GM12865 (cell line): Measurements from ENCODE around the gene STPG1.

Source experiments
- DNase-seq: peaks from one replicate; pipeline ENCODE4 v3.0.0; 2010; ENCODE audit warnings: low read depth
- H3K4me3 ChIP-seq: 2 replicates; pipeline ENCODE4 v1.5.1; 2011; ENCODE audit warnings: mild to moderate bottlenecking, low read depth, low read length, control low read depth
- TF ChIP-seq, protein P1 (sequence below): IDR thresholded peaks from 2 replicates; pipeline ENCODE4 v1.5.1; 2011; ENCODE audit warnings: low read length, control low read depth, low read depth, inconsistent platforms; ENCODE audit not compliant: insufficient read depth; ENCODE audit errors: missing control alignments

STPG1 gene

DNA sequence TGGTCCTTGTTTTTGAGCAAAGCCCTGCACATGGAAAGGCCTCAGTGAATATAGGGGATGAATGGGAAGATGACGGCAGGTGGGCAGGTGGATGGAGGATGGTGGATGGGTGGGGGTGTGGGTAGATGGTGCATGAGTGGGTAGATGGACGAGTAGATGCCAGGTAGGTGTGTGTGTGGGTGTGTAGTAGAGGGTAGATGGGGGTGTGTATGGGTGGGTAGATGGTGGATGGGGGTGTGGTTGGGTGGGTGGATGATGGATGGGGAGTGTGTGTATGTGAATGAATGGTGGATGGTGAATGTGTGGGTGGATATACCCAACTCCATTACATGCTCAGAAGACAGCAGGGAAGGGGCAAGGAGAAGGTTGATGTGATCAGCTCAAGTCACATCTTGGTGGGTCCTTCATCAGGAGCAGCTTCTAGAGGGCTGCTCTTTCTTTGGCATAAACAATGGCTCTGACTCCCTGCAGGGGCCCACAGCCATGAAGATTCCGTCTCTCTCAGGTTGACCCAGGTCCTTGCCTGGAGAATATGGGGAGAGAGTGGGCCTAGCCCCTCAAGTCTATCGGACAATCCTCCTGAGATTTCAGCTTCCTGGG, 60.2 kb downstream of the STPG1 start:
- DNase-seq = no peak
- TF ChIP-seq, protein P1, sequence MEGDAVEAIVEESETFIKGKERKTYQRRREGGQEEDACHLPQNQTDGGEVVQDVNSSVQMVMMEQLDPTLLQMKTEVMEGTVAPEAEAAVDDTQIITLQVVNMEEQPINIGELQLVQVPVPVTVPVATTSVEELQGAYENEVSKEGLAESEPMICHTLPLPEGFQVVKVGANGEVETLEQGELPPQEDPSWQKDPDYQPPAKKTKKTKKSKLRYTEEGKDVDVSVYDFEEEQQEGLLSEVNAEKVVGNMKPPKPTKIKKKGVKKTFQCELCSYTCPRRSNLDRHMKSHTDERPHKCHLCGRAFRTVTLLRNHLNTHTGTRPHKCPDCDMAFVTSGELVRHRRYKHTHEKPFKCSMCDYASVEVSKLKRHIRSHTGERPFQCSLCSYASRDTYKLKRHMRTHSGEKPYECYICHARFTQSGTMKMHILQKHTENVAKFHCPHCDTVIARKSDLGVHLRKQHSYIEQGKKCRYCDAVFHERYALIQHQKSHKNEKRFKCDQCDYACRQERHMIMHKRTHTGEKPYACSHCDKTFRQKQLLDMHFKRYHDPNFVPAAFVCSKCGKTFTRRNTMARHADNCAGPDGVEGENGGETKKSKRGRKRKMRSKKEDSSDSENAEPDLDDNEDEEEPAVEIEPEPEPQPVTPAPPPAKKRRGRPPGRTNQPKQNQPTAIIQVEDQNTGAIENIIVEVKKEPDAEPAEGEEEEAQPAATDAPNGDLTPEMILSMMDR = no peak

DNA sequence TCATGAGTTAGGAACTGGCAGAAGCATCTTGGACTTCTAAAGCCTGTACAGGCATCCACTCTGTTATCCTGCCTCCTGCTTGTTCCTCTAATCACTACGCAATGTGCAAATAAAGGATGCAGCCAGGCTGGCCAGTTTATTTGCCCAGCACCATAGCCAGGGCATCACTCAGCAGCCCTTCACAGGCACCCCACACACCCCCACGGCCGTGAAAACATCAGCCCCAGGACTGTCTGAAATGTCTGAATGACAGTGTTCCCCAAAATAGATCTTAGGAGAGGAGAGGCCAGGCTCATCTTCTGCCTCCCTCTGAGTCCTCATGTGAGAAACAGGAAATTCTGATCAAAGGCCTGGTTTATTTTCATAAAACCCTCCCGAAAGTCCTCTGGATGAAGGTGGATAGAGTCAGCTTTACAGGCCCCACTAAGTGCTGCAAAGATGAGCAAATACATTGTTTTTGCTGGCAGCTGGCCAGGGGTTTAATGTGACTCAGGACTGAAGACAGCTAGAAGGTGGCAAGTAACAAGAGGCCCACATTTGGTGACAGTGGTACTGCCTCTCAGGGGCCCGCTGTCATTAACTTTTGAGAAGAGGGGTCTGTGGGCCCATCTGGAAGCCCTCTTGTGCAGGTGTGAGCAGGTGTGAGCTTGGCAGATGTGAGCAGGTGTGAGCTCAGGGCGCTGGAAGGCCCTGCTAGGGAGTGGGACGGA, 61.5 kb downstream of the STPG1 start:
- no peak overlapping the region for H3K4me3 ChIP-seq
- TF ChIP-seq, protein P1 = no peak
- DNase-seq = peak; percentile 56

More for the DNA sequence above, 60.2 kb downstream of the STPG1 start:
- H3K4me3 ChIP-seq = no peak overlapping the region

DNA sequence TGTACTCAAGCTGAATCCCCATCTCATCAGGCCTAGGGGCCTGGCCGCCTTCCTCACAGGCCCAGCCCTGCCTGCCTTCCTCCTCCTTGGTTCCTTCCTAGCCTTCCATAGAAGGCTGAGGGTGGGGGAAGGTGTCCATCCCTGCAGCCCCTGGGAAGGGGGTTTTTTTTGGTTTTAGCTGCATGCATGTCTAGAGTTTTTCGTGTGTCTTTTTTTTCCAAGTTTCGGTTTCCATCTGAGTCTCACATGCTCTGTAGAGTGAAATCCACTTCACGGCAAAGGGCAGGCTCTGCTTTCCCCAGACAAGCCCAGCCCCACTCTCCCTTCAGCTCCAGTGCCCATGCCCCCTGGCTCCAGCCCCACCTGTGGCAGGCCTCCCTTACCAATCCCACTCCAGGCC, 62.3 kb downstream of the STPG1 start:
- TF ChIP-seq, protein P1 = no peak
- no peak overlapping the region for H3K4me3 ChIP-seq
- DNase-seq = peak; percentile 49

DNA sequence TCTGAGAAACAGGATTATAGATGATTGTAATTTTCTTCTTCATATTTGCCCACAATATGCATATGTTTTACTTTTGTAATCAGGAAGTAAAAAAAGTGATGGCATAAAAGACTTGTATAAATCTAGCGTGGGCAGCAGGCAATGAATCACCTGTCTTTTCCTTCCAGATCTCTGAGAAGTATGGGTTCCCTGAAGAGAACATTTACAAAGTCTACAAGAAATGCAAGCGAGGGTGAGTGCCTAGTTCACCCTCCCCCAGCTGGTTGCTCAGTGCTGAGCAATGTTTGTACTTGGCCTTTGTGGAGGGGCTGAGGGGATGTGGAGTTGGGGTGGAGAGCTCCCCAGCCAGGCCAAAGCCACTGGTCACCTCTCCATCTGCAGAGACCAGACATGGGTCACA, 63.7 kb downstream of the STPG1 start:
- DNase-seq = no peak
- TF ChIP-seq, protein P1 = no peak

DNA sequence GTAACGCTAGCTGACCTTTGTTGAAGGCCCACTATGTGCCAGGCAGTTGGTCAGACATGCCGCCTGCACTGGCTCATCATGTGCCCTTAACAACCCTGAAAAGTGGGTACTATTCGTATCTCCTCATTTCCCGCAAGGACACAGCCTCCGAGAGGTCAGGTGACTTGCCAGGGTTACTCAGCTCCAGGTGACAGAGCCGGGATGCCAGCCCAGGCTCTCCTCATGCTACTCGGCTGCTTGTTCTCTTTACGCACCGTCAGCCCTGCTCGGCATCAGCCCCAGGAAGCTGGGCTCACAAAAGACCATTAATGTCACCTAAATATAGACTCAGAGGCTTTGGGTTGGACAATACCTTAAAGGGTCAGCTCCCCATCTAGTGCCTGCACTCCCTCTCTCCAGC, 65.4 kb downstream of the STPG1 start:
- DNase-seq = no peak
- H3K4me3 ChIP-seq = no peak overlapping the region
- TF ChIP-seq, protein P1 = no peak

More for the DNA sequence above, 63.7 kb downstream of the STPG1 start:
- no peak overlapping the region for H3K4me3 ChIP-seq

DNA sequence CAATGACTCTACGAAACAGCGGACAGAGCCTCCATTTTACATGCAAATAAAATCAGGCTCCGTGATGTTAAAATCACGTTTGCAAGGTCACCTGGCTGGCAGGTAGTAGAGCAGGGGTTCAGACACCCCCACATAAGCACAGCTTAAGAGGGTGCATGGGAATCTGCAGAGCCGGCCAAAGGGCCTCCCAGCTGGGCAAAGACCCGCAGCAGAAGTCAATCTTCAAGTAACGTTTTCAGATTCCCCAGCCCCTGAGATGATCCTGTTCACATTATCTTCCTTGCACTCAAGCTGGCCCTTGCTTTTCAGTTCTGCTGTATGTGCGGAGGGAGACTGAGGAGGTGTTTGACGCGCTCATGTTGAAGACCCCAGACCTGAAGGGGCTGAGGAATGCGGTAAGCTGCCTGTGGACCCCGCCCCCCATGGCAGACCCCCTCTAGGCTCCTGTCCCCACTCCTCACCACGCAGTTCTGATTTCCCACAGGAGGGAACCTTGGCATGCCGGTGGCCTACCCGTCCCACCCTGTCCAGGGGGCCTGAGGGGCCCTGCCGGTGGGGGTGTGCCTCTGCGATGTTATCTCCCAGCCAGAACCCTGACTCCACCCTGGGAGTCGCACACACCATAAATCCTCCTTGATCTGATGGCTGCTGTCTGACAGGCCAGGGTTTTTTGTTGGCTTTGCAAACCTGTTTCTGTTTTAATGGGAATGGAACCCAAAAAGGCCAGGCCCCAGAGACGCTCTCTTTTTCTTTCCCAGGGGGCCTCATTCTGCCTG, 66.2 kb downstream of the STPG1 start:
- DNase-seq = no peak
- TF ChIP-seq, protein P1 = no peak
- no peak overlapping the region for H3K4me3 ChIP-seq
